ENCODE data around the gene POR.

DNA sequence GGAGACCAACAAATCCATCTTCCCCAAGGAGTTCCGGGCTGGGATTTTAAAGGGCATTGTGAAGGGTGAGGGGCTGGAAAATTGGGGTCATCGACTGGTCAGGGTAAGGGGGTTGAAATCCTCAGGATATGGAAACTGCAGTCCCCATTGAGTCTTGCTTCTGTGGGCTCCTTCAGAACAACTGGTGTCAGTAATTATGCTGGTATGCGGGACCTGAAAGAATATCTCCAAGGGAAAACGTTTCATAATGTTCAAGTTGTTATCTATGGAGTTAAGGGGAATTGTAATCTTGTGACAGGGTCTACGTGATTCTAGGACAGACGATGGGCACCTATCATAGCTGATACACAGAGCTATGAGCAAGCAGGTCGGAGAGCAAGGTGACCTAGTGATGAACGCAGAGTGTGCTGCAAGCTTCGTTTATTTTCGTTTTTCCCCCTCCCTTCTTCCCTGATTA, 36.6 kb upstream of the POR start:
- no peak for TF ChIP-seq TAF1 (IDR thresholded peaks at IDR 0.05; ENCODE audit: borderline replicate concordance, low read depth, low read length)
- TF ChIP-seq POLR2A (IDR thresholded peaks at IDR 0.05; ENCODE audit: low read depth, low read length), result no peak
